Nucleus accumbens (tissue), 56 donors: ENCODE results near the gene B4GALNT3.

Source experiments
- DNase-seq, 56 donors: peaks; one replicate each; lab custom pipeline; 2025; lab: John Stamatoyannopoulos, UW

B4GALNT3 gene

DNA sequence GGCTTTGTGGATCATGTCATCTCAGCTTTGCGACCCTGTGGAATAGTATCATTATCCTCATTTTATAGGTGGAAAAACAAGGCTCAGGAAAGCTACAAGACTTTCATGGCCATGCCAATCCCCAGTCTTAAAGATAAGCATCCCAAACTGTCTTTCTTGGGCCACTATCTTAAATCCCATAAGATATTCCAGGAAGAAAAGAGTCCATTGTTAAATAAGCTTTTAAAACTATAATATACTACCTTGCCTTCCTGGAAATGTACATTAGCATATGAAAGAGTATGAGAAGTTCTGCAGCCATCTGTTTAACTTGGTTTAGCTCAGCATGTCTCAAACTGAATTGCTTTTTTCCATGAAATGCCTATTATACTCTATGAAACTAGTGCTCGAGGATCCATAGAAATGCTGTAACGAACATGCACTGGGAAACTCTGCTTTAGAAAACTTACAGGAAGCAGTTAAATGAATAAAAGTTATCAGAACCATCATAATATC lies 77.1 kb downstream of the B4GALNT3 start:
- no peak for DNase-seq

DNA sequence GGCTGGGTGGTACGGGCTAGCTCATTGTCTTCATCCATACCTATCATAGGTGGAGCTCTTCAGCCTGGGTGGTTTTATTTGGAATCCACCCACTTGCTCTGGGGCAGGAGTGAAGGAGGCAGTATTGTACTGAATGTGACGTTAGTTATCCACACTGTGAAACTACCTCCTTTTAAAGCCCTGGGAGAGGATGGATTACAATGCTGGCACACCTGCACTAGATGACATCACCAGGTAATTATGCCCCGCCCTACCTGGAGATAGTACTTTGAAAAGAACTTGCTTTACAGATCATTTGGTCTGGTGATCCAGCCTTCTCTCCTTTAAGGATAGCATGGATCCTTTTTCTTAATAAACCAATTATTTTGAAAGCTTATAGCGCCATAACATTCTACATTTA lies 78.0 kb downstream of the B4GALNT3 start:
- DNase-seq = no peak

DNA sequence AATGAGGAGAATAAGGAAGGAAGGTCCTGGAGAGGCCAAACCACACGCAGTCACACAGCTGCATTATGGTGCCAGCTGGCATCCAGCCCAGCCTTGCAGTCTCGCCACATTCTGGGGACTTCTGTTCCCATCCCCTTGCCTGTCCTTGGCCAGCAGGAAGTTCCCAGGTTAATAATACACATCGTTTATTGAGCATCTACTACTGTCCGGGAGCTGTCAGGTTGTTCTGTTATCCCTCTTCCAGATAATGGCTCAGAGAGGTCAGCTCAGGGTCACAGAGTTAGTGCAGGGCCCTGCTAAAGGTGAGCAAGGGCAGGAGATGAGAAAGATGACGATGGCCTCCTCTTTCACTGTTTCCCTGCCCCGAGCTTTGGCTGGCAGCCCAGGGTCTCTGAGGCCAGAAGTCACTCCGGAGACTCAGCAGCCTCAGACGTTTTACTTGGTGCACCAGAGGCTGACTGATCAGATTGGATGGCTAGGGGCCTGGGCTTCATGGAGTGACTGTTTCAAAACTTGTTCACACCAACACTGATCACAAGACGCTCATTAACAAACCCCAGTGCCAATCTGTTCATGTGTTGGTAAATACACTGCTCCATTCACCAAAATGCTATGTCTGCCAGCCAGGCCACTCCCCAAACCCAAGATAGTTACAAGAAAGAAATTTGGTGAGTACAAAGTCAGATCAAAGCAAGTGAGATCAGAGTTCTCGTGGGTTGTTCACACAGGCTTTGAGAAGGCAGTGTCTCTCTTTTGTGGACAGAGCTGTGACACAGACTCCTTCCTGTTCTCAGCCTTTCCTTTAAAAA lies 79.2 kb downstream of the B4GALNT3 start:
- DNase-seq = peak in 9 of 56 donors; percentile 7 to 48 (median 26)

DNA sequence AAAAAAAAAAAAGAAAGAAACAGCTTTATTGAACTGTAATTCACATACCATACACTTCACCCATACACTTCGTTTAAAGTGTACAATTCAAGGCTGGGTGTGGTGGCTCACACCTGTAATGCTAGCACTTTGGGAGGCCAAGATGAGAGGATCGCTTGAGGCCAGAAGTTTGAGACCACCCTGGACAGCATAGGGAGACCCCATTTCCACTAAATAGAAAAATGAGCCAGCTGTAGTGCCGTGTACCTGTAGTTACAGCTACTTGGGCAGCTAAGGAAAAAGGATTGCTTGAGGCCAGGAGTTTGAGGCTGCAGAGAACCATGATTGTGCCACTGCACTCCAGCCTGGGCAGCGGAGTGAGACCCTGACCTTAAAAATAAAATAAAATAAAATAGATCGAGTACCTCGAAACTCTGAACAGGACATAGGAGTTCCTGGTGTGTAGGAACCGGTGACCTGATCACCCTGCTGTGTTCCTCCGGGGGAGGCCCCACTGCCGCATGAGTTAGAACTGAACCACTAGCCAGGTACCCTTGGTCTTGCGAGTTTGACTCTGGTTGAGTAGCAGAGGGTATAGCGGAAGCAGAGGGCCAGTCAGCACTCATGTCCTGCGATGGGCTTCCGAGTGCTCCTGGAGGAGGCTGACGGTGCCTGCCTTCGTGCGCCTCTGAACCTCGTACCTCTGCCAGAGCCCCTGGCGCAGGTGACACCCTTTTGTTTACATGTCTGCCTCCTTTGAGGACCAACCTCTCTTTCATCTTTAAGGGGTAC lies 80.0 kb downstream of the B4GALNT3 start:
- no peak for DNase-seq

DNA sequence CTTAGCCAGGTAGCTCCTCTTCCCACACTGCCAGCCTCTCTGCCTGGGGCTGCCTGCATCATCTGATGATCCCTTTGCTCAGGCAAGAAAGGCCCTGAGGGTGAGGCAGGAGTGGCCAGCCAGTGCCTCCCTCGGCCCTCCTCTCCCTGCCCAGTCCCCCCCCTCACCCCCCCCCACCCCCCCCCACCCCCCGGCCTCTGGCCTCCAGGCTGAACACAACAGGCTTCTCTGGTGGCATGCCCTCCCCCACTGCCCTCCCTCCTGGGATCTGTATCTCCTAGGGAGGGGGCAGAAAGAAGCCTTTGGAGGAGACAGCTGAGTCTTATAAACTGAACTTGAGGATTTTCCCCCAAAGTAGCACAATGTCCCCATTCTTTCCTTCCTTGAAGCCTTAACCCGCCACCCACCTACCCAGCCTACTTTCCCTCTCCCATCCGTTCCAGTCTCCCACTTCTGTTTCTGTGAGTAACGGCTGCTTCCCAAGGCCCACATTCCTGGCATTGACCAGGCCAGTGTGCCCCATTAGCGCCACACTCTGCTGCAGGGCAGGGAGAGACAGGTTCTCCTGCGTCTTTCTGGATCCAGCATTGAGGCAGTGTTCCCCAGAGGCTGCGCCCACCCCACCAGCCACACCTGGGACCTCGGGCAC lies 82.1 kb downstream of the B4GALNT3 start:
- peak in 1 of 56 donors; percentile 14 for DNase-seq

DNA sequence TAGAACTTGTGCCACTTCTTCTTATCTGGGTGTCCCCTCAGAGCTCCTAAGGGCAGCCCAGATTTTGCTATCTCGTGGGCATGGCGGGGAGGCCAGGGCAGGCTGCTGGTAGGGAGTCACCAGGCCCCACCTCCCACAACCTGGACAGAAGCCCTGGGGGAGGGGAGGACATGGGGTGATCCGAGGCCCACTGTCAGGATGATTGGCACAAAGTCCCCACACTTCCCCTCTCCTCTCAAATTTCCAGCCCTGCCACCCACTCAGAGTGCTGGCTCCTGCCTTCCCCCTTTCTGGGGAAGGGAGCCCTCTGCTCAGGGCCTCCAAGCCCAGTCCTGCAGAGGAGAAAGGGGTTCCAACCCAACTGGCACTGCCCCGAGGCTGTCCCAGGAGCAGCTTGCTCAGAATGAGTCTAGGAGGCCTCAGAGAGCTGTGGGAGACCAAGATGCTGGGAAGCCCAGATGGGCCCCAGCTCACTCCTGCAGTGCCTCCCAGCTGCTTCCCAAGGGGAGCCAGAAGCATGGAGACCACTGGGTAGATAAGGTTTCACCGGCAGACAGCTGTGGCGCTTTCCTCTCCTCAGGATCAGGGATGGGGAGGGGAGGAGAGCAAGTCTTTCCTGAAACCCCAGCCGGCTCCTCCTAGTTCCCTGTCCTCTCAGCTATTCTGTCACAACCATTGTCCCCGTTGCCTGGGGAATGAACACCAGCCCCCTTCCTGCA lies 82.8 kb downstream of the B4GALNT3 start:
- DNase-seq = no peak

DNA sequence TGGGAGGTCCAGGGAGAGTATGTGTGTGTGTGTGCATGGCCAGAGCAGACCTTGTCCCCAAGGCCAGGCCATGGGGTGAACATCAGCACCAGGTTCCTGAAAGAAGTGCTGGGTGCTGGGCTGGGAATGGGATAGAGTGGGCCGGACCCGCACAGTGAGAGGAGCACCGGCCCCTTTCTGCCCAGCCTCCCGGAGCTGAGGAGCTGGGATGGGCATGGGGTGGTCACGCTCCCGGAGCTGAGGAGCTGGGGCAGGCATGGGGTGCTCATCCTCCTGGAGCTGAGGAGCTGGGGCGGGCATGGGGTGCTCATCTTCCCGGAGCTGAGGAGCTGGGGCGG lies 83.3 kb downstream of the B4GALNT3 start:
- DNase-seq = no peak

DNA sequence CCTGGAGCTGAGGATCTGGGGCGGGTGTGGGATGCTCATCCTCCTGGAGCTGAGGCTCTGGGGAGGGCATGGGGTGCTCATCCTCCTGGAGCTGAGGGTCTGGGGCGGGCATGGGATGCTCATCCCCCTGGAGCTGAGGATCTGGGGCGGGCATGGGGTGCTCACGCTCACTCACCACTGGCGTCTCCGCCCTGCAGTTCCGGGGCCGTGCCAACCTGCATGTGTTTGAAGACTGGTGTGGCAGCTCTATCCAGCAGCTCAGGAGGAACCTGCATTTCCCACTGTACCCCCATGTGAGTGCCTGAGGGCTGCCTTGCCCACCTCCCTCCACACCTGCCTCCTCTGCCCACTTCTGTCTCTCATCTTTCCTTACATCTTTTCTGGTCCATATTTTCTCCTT lies 84.4 kb downstream of the B4GALNT3 start:
- DNase-seq = no peak

DNA sequence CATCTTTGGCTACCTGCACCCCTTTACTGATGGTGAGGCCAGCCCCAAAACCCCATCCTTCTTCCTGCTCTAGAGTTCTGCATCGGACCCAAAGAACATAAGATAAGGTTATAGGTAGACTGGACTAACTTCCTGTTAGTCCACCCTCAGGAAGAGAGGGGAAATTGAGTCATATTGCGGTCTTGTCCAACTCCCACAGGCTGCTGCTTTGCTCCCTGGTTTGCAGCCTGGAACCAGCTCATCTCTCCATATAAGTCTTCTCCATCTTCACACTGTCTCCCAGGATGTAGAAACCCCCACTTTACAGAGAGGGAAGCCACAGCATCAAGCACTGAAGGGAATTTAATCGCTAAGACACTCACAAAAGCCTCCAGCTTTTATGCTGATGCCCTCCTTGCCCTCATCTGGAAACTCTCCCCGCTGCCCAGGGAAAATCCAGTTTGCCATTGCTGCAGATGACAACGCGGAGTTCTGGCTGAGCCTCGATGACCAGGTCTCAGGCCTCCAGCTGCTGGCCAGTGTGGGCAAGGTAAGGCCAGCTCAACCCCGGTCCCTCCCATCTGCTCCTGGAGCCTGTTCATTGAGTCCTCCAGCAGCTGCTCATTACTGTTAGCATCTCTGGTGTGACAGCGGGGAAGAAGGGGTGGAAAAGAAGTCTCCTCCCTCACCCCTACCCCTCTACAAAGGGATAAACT lies 85.3 kb downstream of the B4GALNT3 start:
- no peak for DNase-seq

DNA sequence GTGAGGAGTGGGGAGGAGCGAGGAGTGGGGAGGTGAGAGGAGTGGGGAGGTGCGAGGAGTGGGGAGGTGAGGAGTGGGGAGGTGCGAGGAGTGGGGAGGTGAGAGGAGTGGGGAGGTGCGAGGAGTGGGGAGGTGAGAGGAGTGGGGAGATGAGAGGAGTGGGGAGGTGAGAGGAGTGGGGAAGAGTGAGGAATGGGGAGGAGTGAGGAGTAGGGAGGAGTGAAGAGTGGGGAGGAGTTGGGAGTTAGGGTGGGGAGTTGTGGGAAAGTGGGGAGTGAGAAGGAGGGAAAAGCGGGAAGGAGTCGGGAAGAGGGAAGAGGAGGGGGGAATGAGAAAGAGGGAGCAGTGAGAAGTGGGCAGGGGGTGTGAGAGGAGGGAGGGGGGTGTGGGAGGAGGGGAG lies 86.1 kb downstream of the B4GALNT3 start:
- no peak for DNase-seq

DNA sequence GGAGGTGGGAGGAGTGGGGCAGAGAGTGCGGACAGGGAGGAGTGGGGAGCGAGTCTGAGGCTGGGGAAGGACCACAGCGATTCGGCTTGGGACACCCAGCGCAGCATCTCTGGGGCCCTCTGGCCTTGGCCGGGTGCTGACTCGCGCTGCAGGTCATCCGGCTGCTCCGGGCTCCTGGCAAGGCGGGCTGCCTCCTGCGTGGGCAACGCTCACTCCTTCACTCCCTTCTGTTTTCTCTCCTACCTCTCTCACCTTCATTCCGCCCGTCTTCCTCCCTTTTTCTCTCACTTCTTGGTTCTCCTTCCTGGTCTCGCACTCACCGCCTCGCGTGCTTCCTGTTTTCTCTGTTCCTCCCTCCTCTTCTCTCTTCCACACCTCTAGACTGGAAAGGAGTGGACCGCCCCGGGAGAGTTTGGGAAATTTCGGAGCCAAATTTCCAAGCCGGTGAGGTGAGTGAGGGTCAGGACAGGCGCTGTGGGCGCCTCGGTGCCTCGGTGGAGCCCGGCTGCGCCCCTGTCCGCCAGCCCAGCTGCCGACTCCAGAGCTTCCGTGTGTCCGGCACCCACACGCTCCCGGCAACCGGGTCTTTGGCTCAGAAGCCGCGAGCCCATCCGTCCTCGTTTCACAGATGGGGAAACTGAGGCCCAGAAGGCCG lies 86.7 kb downstream of the B4GALNT3 start:
- DNase-seq = no peak

DNA sequence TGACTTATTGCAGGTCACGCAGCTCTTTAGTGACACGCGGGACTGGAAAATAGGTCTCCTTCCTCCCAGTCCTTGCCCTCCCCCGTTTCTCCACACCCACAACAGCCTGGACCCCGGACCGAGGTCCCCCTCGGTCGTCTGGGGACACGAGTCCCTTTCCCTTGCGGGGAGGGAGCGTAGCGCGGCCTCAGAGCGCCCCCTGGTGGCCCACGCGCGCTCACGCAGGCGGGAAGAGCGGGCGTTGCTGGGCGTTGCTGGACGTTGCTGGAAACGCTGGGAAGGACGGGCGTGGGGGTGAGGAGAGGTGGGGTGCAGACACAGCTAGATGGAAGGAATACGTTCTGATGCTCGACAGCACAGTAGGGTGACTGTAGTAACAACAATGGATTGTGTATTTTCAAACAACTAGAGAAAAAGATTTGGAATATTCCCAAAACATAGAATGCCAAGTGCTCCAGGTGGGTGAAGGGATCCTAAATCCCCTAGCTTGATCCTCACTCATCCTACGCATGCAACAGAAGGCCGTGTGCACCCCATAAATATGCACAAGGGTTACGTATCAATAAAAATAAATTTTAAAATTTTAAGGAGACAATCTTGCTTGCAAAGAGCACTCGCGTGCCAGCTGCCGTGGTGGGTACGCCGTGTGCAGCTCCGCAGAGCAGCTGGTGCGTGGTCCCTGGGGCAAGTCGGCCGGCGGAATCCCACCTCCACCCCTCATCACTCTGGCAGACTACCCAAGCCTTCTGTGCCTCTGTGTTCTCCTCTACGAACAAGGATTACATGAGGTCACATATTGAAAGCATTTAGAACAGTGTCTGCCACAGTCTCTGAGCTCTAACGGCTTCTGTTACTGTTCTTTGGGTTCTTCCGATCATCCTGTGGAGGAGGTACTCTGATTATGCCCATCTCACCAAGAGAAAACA lies 87.4 kb downstream of the B4GALNT3 start:
- DNase-seq = peak in 43 of 56 donors; percentile 8 to 76 (median 41)

DNA sequence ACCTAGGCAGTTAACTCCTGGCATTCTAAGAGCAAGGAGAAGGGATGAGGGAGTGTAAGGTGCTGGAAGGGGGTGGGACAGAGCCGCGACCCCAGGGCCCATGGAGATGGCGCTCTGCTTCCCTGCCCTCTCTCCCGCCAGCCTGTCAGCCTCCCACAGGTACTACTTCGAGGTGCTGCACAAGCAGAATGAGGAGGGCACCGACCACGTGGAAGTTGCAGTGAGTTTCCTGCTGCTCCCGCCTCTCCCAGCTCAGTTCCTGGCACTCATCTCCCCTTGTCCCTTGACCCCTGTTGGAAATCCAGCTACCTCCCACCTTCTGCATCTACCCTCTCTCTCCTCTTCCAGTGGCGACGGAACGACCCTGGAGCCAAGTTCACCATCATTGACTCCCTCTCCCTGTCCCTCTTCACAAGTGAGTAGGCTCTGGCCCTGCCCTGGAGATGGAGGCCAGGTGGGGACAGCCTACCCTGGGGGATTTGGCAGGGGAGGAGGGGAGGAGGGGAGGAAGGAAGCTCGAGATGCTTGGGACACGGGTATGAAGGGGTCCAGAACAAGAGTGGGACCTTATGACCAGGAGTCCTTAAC lies 88.2 kb downstream of the B4GALNT3 start:
- no peak for DNase-seq

DNA sequence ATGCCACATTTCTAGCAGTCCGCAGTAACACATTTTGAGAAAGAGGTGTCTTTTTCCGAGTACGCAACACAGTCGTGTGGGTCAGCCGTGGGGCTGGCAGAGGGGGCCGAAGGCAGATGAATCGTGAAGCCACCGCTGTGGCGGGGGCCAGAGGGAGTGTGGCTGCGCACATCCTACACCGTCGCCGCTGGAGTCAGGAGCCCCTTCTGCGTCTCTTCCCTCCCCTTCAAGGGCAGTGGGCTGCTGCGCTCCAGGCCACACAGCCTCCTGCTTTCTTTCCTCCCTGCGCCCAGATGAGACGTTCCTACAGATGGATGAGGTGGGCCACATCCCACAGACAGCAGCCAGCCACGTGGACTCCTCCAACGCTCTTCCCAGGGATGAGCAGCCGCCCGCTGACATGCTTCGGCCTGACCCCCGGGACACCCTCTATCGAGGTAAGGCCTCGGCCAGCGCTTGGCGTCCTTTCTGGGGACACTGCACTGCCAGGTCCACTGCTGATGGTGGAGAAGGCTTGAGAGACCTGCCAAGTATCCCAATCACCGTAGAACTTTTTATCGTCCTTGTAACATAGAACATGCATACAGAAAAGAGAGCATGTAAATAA lies 89.8 kb downstream of the B4GALNT3 start:
- DNase-seq = no peak

DNA sequence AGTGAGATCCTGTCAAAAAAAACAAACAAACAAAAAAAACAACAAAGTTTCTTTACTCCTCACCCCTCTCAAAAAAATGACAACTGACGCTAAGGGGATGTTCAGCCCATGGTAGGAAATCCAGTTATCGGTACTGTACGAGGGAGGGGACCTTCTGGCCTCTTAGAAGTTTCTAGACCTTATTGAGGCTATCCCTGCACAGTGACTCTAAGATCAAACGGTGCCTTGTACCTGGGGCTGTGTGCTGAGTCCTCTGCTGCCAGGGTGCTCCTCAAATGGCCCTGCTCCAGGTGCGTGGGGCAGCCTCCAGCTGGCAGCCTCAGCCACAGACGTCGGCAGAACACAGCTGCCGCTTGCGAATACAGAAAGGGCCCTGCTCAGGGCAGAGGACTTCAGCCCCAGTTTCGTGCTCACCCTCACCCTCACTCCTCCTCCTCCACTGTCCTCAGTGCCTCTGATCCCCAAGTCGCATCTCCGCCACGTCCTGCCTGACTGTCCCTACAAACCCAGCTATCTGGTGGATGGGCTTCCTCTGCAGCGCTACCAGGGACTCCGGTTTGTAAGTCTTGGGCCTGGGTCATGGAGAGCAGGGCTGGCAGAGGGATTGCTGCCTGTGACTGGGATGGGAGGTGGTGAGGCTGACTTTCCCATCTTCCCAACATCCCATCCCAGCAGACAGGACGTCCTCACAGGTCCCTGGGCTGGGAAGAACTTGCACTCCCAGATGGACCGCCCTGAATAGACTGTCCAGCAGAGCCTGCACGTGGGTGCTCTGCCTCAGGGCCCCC lies 90.9 kb downstream of the B4GALNT3 start:
- DNase-seq = no peak

DNA sequence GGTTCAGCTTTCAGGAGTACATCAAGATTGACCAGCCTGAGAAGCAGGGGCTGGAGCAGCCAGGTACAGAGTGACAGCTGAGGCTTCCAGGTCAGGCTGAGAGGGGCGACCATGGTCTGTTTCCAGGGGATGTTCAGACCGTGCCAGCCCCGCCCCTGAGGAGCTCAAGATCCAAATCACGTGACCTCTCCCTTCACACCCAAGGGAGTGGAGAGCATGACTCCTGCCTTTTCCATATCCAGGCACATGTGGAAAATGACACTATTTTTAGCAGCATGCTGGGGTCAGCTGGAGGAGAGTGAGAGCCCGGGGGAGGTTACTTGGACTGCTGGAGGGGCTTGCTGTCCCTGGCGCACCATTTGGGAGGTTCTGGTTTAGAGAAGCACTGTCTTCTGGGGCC lies 92.7 kb downstream of the B4GALNT3 start:
- DNase-seq = no peak
